ENCODE measurements around the gene VWA7.

The VWA7 gene

DNA sequence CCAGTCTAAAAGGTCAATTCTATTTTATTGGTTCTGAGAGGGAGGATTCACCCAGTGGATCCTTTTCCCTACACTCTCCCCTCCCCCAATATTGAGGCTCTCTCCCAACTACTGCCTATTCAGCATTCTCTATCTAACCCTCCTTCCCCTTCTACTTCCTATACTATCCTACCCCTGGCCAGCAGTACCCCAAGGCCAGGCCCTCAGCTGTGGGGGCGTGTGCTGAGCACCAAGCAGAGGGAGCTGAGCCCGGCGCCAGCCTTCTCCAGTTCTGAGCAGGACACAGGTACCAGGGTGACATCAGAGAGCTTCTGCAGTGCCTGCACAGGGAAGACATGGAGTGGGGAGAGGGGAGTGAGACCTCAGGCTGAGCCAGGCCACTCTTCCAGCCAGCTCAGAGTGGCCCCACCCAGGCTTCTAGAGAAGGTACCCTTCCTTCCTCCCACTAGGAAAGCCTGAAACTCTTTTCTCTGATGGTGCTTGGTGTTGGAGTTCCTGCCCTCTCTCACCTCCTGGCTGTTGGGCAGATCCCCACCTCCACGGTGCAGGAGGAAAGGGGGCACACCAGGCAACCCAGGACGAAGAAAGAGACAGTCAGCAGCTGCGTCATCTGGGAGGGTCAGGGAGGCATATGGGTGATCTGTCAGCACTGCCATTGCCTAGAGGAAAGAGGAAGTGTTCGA is 50.0 kb downstream of the VWA7 start (continued):
- TF ChIP-seq, protein P1, sequence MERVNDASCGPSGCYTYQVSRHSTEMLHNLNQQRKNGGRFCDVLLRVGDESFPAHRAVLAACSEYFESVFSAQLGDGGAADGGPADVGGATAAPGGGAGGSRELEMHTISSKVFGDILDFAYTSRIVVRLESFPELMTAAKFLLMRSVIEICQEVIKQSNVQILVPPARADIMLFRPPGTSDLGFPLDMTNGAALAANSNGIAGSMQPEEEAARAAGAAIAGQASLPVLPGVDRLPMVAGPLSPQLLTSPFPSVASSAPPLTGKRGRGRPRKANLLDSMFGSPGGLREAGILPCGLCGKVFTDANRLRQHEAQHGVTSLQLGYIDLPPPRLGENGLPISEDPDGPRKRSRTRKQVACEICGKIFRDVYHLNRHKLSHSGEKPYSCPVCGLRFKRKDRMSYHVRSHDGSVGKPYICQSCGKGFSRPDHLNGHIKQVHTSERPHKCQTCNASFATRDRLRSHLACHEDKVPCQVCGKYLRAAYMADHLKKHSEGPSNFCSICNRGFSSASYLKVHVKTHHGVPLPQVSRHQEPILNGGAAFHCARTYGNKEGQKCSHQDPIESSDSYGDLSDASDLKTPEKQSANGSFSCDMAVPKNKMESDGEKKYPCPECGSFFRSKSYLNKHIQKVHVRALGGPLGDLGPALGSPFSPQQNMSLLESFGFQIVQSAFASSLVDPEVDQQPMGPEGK (CRISPR knock-in tag; IDR thresholded peaks at IDR 0.05; ENCODE audit: borderline replicate concordance): no peak
- TF ChIP-seq ZFP30 (CRISPR knock-in tag; IDR thresholded peaks at IDR 0.05): no peak
- TF ChIP-seq CSRNP3 (CRISPR knock-in tag; IDR thresholded peaks at IDR 0.05): no peak
- no peak for TF ChIP-seq ARNTL (CRISPR knock-in tag; IDR thresholded peaks at IDR 0.05; ENCODE audit: borderline replicate concordance, low read depth)
- TF ChIP-seq TOX (CRISPR knock-in tag; IDR thresholded peaks at IDR 0.05; ENCODE audit: borderline replicate concordance): no peak
- TF ChIP-seq OSR1 (CRISPR knock-in tag; IDR thresholded peaks at IDR 0.05): no peak
- TF ChIP-seq GLIS3 (CRISPR knock-in tag; IDR thresholded peaks at IDR 0.05): no peak

DNA sequence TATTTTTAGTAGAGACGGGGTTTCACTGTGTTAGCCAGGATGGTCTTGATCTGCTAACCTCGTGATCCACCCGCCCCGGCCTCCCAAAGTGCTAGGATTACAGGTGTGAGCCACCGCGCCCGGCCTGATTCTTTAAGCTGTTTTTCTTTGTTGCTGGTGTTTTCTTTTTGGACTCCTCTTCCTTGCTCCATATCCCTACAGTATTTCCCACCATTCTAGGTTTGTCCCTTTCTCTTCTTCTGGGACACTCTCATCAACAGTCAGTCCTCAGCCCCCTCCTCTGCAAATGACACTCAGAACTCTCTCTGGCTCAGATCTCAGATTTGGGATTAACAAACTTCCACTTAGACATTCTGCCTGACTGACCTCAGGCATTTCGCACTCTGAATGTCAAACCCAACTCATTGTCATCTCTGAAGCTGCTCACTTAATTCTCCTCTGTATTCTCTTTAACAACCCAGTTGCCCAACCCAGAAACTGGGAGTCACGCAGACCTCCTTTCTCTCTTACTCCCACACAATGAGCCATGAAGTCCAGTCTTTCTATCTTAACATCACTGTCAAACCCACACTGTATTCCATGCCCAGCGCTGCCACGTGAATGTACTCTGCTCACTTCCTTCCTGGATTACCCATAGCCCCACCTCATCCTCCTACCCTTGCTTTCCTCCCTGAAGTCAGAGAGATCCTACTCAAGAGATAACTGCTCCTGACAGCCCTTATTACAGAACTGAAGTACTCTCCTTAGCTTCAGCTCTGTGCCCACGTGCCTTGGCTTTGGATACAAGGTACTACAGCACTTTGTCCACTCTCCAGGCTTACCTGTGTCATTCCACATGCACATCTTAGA is 51.4 kb downstream of the VWA7 start:
- TF ChIP-seq ZNF70 (CRISPR knock-in tag; IDR thresholded peaks at IDR 0.05) (no peak), SNAI2 (CRISPR knock-in tag; IDR thresholded peaks at IDR 0.05) (no peak), ESRRG (CRISPR knock-in tag; IDR thresholded peaks at IDR 0.05) (no peak), ARNTL (CRISPR knock-in tag; IDR thresholded peaks at IDR 0.05; ENCODE audit: borderline replicate concordance, low read depth) (no peak), CSRNP3 (CRISPR knock-in tag; IDR thresholded peaks at IDR 0.05) (no peak), ZNF565 (CRISPR knock-in tag; conservative IDR thresholded peaks at IDR 0.05; ENCODE audit: low read depth) (no peak)

DNA sequence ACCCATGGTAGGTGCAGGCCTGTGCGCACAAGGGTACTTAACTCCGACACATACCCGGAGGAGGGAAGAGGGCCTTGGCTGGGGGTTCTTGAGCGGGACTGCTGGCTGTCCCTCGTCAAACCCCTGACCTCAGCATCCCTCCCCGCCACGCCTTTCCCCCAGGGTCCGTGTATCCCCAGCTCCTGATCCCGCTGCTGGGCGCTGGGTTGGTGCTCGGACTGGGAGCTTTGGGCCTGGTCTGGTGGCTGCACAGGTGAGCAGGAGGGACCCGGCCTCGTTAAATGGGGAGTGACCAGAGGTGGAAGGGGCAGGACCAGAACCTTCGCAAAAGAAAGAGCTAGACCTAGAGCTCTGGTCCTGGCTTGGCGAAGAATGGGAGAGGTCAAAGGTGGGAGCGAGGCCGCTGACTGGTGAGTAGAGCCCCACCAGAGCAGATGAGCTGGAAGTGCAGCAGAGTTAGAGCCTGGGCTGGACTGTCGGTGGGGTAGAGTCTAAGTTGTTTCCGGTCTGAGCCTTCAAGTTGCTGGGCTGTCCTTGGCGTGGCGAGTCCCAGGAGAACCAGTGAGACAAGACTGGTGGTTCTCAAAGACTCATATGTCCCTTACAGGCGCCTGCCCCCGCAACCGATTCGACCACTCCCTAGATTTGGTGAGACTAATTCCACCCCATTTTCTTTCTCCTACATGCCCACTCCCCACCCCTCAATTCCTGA is 53.0 kb downstream of the VWA7 start:
- no peak; the same call in 2 of the 3 replicates for ATAC-seq
- TF ChIP-seq ISL1 (CRISPR knock-in tag; IDR thresholded peaks at IDR 0.05): no peak
- TF ChIP-seq TCF4 (CRISPR knock-in tag; IDR thresholded peaks at IDR 0.05; ENCODE audit: borderline replicate concordance): no peak
- TF ChIP-seq, protein P2, sequence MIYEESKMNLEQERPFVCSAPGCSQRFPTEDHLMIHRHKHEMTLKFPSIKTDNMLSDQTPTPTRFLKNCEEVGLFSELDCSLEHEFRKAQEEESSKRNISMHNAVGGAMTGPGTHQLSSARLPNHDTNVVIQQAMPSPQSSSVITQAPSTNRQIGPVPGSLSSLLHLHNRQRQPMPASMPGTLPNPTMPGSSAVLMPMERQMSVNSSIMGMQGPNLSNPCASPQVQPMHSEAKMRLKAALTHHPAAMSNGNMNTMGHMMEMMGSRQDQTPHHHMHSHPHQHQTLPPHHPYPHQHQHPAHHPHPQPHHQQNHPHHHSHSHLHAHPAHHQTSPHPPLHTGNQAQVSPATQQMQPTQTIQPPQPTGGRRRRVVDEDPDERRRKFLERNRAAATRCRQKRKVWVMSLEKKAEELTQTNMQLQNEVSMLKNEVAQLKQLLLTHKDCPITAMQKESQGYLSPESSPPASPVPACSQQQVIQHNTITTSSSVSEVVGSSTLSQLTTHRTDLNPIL (CRISPR knock-in tag; IDR thresholded peaks at IDR 0.05; ENCODE audit: low read depth): no peak
- no peak for TF ChIP-seq ZC3H10 (CRISPR knock-in tag; IDR thresholded peaks at IDR 0.05)
- no peak for TF ChIP-seq SNAI2 (CRISPR knock-in tag; IDR thresholded peaks at IDR 0.05)
- no peak for TF ChIP-seq CSRNP3 (CRISPR knock-in tag; IDR thresholded peaks at IDR 0.05)
- no peak for TF ChIP-seq ZFP30 (CRISPR knock-in tag; IDR thresholded peaks at IDR 0.05)
- TF ChIP-seq CSDC2 (CRISPR knock-in tag; IDR thresholded peaks at IDR 0.05): no peak
- no peak for TF ChIP-seq PPARA (CRISPR knock-in tag; IDR thresholded peaks at IDR 0.05; ENCODE audit: borderline replicate concordance)
- TF ChIP-seq ZNF70 (CRISPR knock-in tag; IDR thresholded peaks at IDR 0.05): no peak
- TF ChIP-seq, protein P1 (CRISPR knock-in tag; IDR thresholded peaks at IDR 0.05; ENCODE audit: borderline replicate concordance): no peak
- no peak for TF ChIP-seq ESRRG (CRISPR knock-in tag; IDR thresholded peaks at IDR 0.05)
- TF ChIP-seq OSR1 (CRISPR knock-in tag; IDR thresholded peaks at IDR 0.05): no peak
- TF ChIP-seq BACH2 (CRISPR knock-in tag; IDR thresholded peaks at IDR 0.05; ENCODE audit: borderline replicate concordance): no peak
- no peak for TF ChIP-seq ZNF8 (CRISPR knock-in tag; IDR thresholded peaks at IDR 0.05)

More for the DNA sequence above, 51.4 kb downstream of the VWA7 start:
- no peak for ATAC-seq

Measured in SK-N-SH treated with all-trans-retinoic acid at 6 μM for 48 hours (cell line).